HepG2 (cell line): Measurements from ENCODE around the gene WBP1. TPM values are rescaled to one million over a fixed set of nuclear protein-coding genes. Genes with fewer than 3 reads are reported as not detected.
A peak's percentile ranks its signal among the peaks of the same experiment; 100 is the strongest.

Experiments used
- CBX5 ChIP-seq: sonication (generic); formaldehyde crosslinking; IDR thresholded peaks from 2 replicates; pipeline ENCODE4 v1.4.0; 2020; ENCODE audit warnings: missing genetic modification reagents, borderline replicate concordance
- HHEX ChIP-seq: IDR thresholded peaks from 2 replicates; pipeline ENCODE4 v1.6.1; 2016; ENCODE audit warnings: control low read depth
- HNF4G ChIP-seq, 2 experiments: sonication (generic) in 1 of 2; formaldehyde crosslinking in 1 of 2; IDR thresholded peaks; 2 replicates each; pipeline versions ENCODE4 v1.4.0 to v1.6.1; 2011 to 2020; ENCODE audit warnings: borderline replicate concordance in 2 of 2, low read depth in 2 of 2, mild to moderate bottlenecking in 2 of 2, low read length in 1 of 2, missing genetic modification reagents in 1 of 2, moderate library complexity in 1 of 2
- HNRNPUL1 ChIP-seq: fragments of 200-400 bp; formaldehyde crosslinking; IDR thresholded peaks from 2 replicates; pipeline ENCODE4 v1.6.1; 2017; ENCODE audit warnings: low read depth, mild to moderate bottlenecking, low read length, moderate library complexity
- NFE2 ChIP-seq: sonication (generic); formaldehyde crosslinking; IDR thresholded peaks from 2 replicates; pipeline ENCODE4 v1.4.0; 2020; ENCODE audit warnings: missing genetic modification reagents
- NFRKB ChIP-seq: fragments of 450-650 bp; IDR thresholded peaks from 2 replicates; pipeline ENCODE4 v1.6.1; 2017
- POLR2AphosphoS2 ChIP-seq: IDR thresholded peaks from 2 replicates; pipeline ENCODE4 v1.6.1; 2011; ENCODE audit warnings: low read depth, low read length, improper control_type of control experiment
- ZFY ChIP-seq: sonication (generic); formaldehyde crosslinking; IDR thresholded peaks from 2 replicates; pipeline ENCODE4 v1.4.0; 2020; ENCODE audit warnings: missing genetic modification reagents
- ZNF142 ChIP-seq: sonication (generic); formaldehyde crosslinking; IDR thresholded peaks from 2 replicates; pipeline ENCODE4 v1.4.0; 2020; ENCODE audit warnings: missing genetic modification reagents
- ZNF280D ChIP-seq: sonication (generic); formaldehyde crosslinking; IDR thresholded peaks from 2 replicates; pipeline ENCODE4 v1.5.1; 2020; ENCODE audit warnings: mild to moderate bottlenecking, missing genetic modification reagents
- ZNF446 ChIP-seq: sonication (generic); formaldehyde crosslinking; IDR thresholded peaks from 2 replicates; pipeline ENCODE4 v1.5.0; 2020; ENCODE audit warnings: mild to moderate bottlenecking, missing genetic modification reagents
- ZNF768 ChIP-seq: sonication (generic); formaldehyde crosslinking; IDR thresholded peaks from 2 replicates; pipeline ENCODE4 v1.4.0; 2020; ENCODE audit warnings: missing genetic modification reagents
- ZNF83 ChIP-seq: sonication (generic); formaldehyde crosslinking; IDR thresholded peaks from 2 replicates; pipeline ENCODE4 v1.4.0; 2020; ENCODE audit warnings: missing genetic modification reagents, mild to moderate bottlenecking, borderline replicate concordance
- polyA plus RNA-seq, 8 experiments: library from polyadenylated mRNA; depleted of rRNA in 3 of 8; stranded (reverse) in 7 of 8; unstranded in 1 of 8; fragments of >200 nt; fragmentation: Illumina TruSeq in 4 of 8; extraction: Trizol in 4 of 8; gene quantifications; 2 replicates each; pipeline versions ENCODE4 v1.2.1 to v1.2.3, GENCODE V29; 2011 to 2016; ENCODE audit warnings: low read depth in 4 of 8, missing spikeins in 1 of 8, mixed read lengths in 1 of 8; ENCODE audit not compliant: insufficient read depth in 1 of 8
- total RNA-seq, 5 experiments: library from RNA; depleted of rRNA; stranded (reverse); fragments of >200 nt; fragmentation: Illumina TruSeq; extraction: Trizol; gene quantifications; 2 replicates each; pipeline ENCODE4 v1.2.3, GENCODE V29; 2016; ENCODE audit warnings: low read depth in 1 of 5
- TF ChIP-seq, protein P1 (sequence below): sonication (generic); formaldehyde crosslinking; IDR thresholded peaks from 2 replicates; pipeline ENCODE4 v1.4.0; 2020; ENCODE audit warnings: missing genetic modification reagents

Gene WBP1
- total and polyA plus RNA-seq, 2 of the 13 experiments (the other 11 are each of a cell fraction or from before 2014, with no cell fraction given), result 38.8 to 85.7 TPM

GRCh38 chr2:74472086-74472944, 14.1 kb downstream of the WBP1 start, which contains the start of gene MRPL53 (continued):
- TF ChIP-seq ZNF83 (CRISPR knock-in tag) (peak; percentile 79; the same call in 1 of the 2 replicates), ZNF142 (CRISPR knock-in tag) (peak; percentile 94), ZNF446 (CRISPR knock-in tag) (0 out of 2 replicates have a peak, but pooled peaks have one; percentile 57), CBX5 (CRISPR knock-in tag) (peak; percentile 88), HNF4G (IDR thresholded peaks at IDR 0.05; ENCODE audit: borderline replicate concordance, low read depth, low read length) (no peak), HNF4G (CRISPR knock-in tag; IDR thresholded peaks at IDR 0.05; ENCODE audit: borderline replicate concordance, low read depth) (peak; percentile 92), NFRKB (no peak), ZFY (CRISPR knock-in tag) (peak; percentile 99), NFE2 (CRISPR knock-in tag) (no peak; the same call in 1 of the 2 replicates), ZNF280D (CRISPR knock-in tag) (peak; percentile 96; the same call in 1 of the 2 replicates), HNRNPUL1 (no peak), POLR2AphosphoS2 (peak; percentile 88; the same call in 1 of the 2 replicates), ZNF768 (CRISPR knock-in tag) (no peak; the same call in 1 of the 2 replicates), HHEX (no peak)
- TF ChIP-seq, protein P1, sequence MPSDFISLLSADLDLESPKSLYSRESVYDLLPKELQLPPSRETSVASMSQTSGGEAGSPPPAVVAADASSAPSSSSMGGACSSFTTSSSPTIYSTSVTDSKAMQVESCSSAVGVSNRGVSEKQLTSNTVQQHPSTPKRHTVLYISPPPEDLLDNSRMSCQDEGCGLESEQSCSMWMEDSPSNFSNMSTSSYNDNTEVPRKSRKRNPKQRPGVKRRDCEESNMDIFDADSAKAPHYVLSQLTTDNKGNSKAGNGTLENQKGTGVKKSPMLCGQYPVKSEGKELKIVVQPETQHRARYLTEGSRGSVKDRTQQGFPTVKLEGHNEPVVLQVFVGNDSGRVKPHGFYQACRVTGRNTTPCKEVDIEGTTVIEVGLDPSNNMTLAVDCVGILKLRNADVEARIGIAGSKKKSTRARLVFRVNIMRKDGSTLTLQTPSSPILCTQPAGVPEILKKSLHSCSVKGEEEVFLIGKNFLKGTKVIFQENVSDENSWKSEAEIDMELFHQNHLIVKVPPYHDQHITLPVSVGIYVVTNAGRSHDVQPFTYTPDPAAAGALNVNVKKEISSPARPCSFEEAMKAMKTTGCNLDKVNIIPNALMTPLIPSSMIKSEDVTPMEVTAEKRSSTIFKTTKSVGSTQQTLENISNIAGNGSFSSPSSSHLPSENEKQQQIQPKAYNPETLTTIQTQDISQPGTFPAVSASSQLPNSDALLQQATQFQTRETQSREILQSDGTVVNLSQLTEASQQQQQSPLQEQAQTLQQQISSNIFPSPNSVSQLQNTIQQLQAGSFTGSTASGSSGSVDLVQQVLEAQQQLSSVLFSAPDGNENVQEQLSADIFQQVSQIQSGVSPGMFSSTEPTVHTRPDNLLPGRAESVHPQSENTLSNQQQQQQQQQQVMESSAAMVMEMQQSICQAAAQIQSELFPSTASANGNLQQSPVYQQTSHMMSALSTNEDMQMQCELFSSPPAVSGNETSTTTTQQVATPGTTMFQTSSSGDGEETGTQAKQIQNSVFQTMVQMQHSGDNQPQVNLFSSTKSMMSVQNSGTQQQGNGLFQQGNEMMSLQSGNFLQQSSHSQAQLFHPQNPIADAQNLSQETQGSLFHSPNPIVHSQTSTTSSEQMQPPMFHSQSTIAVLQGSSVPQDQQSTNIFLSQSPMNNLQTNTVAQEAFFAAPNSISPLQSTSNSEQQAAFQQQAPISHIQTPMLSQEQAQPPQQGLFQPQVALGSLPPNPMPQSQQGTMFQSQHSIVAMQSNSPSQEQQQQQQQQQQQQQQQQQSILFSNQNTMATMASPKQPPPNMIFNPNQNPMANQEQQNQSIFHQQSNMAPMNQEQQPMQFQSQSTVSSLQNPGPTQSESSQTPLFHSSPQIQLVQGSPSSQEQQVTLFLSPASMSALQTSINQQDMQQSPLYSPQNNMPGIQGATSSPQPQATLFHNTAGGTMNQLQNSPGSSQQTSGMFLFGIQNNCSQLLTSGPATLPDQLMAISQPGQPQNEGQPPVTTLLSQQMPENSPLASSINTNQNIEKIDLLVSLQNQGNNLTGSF (CRISPR knock-in tag), result peak; percentile 90
